Ureter (tissue), 1 donor: ENCODE measurements around the gene LRP1-AS. TPM values are rescaled to one million over a fixed set of nuclear protein-coding genes. Genes with fewer than 3 reads are reported as not detected.

Experiments
- DNase-seq: peaks from one replicate; pipeline ENCODE4 v3.0.0-alpha.2; 2020; ENCODE audit warnings: low spot score
- total RNA-seq: library from RNA; stranded (reverse); gene quantifications from one replicate; pipeline ENCODE4 v1.2.4, GENCODE V29; 2023
- donor health status: DM: yes; HTN: yes; CAD: no.

LRP1-AS gene
- total RNA-seq, 1 donor from 2014 or later: not detected

- no peak for DNase-seq
These were observed 33.0 kb upstream of the LRP1-AS start for GRCh38 chr12:57180321-57180989.

- DNase-seq: no peak
These were observed 32.1 kb upstream of the LRP1-AS start for GRCh38 chr12:57179331-57180086.

GRCh38 chr12:57178213-57178612 is 30.8 kb upstream of the LRP1-AS start:
- DNase-seq: no peak

GRCh38 chr12:57177354-57177753 is 29.9 kb upstream of the LRP1-AS start:
- no peak for DNase-seq

- DNase-seq: no peak
These were observed 29.4 kb upstream of the LRP1-AS start for GRCh38 chr12:57176846-57177245.

GRCh38 chr12:57176139-57176477 is 28.7 kb upstream of the LRP1-AS start:
- DNase-seq: no peak

- DNase-seq: peak; percentile 88
These were observed 28.2 kb upstream of the LRP1-AS start for GRCh38 chr12:57175428-57176138.

- DNase-seq: no peak
These were observed 26.3 kb upstream of the LRP1-AS start for GRCh38 chr12:57173683-57174082.

GRCh38 chr12:57173089-57173488 is 25.7 kb upstream of the LRP1-AS start:
- DNase-seq: no peak

- no peak for DNase-seq
These were observed 24.2 kb upstream of the LRP1-AS start for GRCh38 chr12:57171668-57172067.

GRCh38 chr12:57170927-57171326 is 23.5 kb upstream of the LRP1-AS start:
- no peak for DNase-seq

GRCh38 chr12:57170408-57170807 is 23.0 kb upstream of the LRP1-AS start:
- DNase-seq: no peak

GRCh38 chr12:57169969-57170368 is 22.6 kb upstream of the LRP1-AS start:
- DNase-seq: no peak

- DNase-seq: no peak
These were observed 21.8 kb upstream of the LRP1-AS start for GRCh38 chr12:57169046-57169795.

GRCh38 chr12:57168058-57168457 is 20.6 kb upstream of the LRP1-AS start:
- DNase-seq: no peak

GRCh38 chr12:57166971-57167371 is 19.6 kb upstream of the LRP1-AS start:
- no peak for DNase-seq

GRCh38 chr12:57165741-57166140 is 18.3 kb upstream of the LRP1-AS start:
- no peak for DNase-seq

- no peak for DNase-seq
These were observed 17.7 kb upstream of the LRP1-AS start for GRCh38 chr12:57164966-57165625.

GRCh38 chr12:57164454-57164853 is 17.0 kb upstream of the LRP1-AS start:
- DNase-seq: no peak

- no peak for DNase-seq
These were observed 15.2 kb upstream of the LRP1-AS start for GRCh38 chr12:57162553-57163125.

GRCh38 chr12:57161491-57161890 is 14.1 kb upstream of the LRP1-AS start:
- DNase-seq: no peak
